ENCODE data around the gene MAS1. TPM values are rescaled to one million over a fixed set of nuclear protein-coding genes. Genes with fewer than 3 reads are reported as not detected.
A peak's percentile ranks its signal among the peaks of the same experiment; 100 is the strongest.

The MAS1 gene
- total and polyA plus RNA-seq, 4 experiments from 2014 or later: not detected

GRCh38 chr6:159904497-159904911 lies 13.7 kb downstream of the MAS1 start:
- H3K36me3 Mint-ChIP-seq: no peaks in the 10 kb centered on the region

GRCh38 chr6:159906400-159906799 lies 15.6 kb downstream of the MAS1 start:
- H3K4me1 ChIP-seq (ENCODE audit: insufficient read depth, low read length): no peaks in the 10 kb centered on the region
- no peaks in the 10 kb centered on the region for H3K36me3 Mint-ChIP-seq
- no peaks in the 10 kb centered on the region for H3K27me3 ChIP-seq (ENCODE audit: insufficient read depth, low read length)
- no peak overlapping the region for H3K27ac Mint-ChIP-seq
- H3K36me3 ChIP-seq (ENCODE audit: insufficient read depth, low read length): no peaks in the 10 kb centered on the region
- H3K9me3 Mint-ChIP-seq: peaks cover 0 to 1% (median 0%) of the 10 kb centered on the region in 8 donors
- peaks cover 9 to 11% of the 10 kb centered on the region in 2 donors for H3K27me3 Mint-ChIP-seq
- H3K9me3 ChIP-seq (ENCODE audit: control insufficient read depth in 1 of 2, low read length in 2 of 2): no peaks in the 10 kb centered on the region
- intact Hi-C loops (cut with micrococcal nuclease): no loop called here
- CTCF ChIA-PET (ENCODE audit: partially characterized antibody): no interaction called here
- no peak for DNase-seq
- no peak overlapping the region for H3K27ac ChIP-seq (ENCODE audit: low read depth, low read length)
- POLR2A ChIA-PET (ENCODE audit: partially characterized antibody): no interaction called here
- no peak overlapping the region for H3K4me3 ChIP-seq (ENCODE audit: low read length in 2 of 2)
- H3K4me3 Mint-ChIP-seq: no peak overlapping the region
- H3K4me1 Mint-ChIP-seq: no peaks in the 10 kb centered on the region

More at GRCh38 chr6:159904497-159904911, 13.7 kb downstream of the MAS1 start:
- Histone ChIP-seq H3K4me3 (ENCODE audit: low read length in 2 of 2) (no peak overlapping the region), H3K36me3 (ENCODE audit: insufficient read depth, low read length) (no peaks in the 10 kb centered on the region), H3K27ac (ENCODE audit: low read depth, low read length) (no peak overlapping the region), H3K9me3 (ENCODE audit: control insufficient read depth in 1 of 2, low read length in 2 of 2) (no peaks in the 10 kb centered on the region), H3K27me3 (ENCODE audit: insufficient read depth, low read length) (no peaks in the 10 kb centered on the region), H3K4me1 (ENCODE audit: insufficient read depth, low read length) (no peaks in the 10 kb centered on the region)
- intact Hi-C loops (cut with micrococcal nuclease): no loop called here
- ChIA-PET POLR2A (ENCODE audit: partially characterized antibody) (no interaction called here), CTCF (ENCODE audit: partially characterized antibody) (no interaction called here)
- no peak for DNase-seq
- peaks cover 0 to 2% of the 10 kb centered on the region in 2 donors for H3K27me3 Mint-ChIP-seq
- H3K4me3 Mint-ChIP-seq: no peak overlapping the region
- no peaks in the 10 kb centered on the region for H3K4me1 Mint-ChIP-seq
- H3K27ac Mint-ChIP-seq: no peak overlapping the region
- H3K9me3 Mint-ChIP-seq: peaks cover 0 to under 1% (median 0%) of the 10 kb centered on the region in 8 donors

- no peaks in the 10 kb centered on the region for H3K9me3 ChIP-seq (ENCODE audit: control insufficient read depth in 1 of 2, low read length in 2 of 2)
- intact Hi-C loops (cut with micrococcal nuclease): no loop called here
- ChIA-PET CTCF (ENCODE audit: partially characterized antibody) (no interaction called here), POLR2A (ENCODE audit: partially characterized antibody) (no interaction called here)
- H3K36me3 Mint-ChIP-seq: no peaks in the 10 kb centered on the region
- no peaks in the 10 kb centered on the region for H3K4me1 Mint-ChIP-seq
- no peak overlapping the region for H3K27ac ChIP-seq (ENCODE audit: low read depth, low read length)
- no peaks in the 10 kb centered on the region for H3K4me1 ChIP-seq (ENCODE audit: insufficient read depth, low read length)
- no peak overlapping the region for H3K27ac Mint-ChIP-seq
- no peak for DNase-seq
- H3K4me3 ChIP-seq (ENCODE audit: low read length in 2 of 2): no peak overlapping the region
- no peaks in the 10 kb centered on the region for H3K36me3 ChIP-seq (ENCODE audit: insufficient read depth, low read length)
- peaks cover 0 to 1% (median 0%) of the 10 kb centered on the region in 8 donors for H3K9me3 Mint-ChIP-seq
- H3K27me3 Mint-ChIP-seq: peaks cover 10 to 15% of the 10 kb centered on the region in 2 donors
- no peaks in the 10 kb centered on the region for H3K27me3 ChIP-seq (ENCODE audit: insufficient read depth, low read length)
- no peak overlapping the region for H3K4me3 Mint-ChIP-seq
Observed at GRCh38 chr6:159908535-159908934, 17.7 kb downstream of the MAS1 start.

- peak overlapping the region in 1 of 7 donors; percentile 23 for H3K27ac Mint-ChIP-seq
- POLR2A ChIA-PET (ENCODE audit: partially characterized antibody): no interaction called here
- Histone ChIP-seq H3K9me3 (ENCODE audit: control insufficient read depth in 1 of 2, low read length in 2 of 2) (no peaks in the 10 kb centered on the region), H3K27me3 (ENCODE audit: insufficient read depth, low read length) (no peaks in the 10 kb centered on the region), H3K4me3 (ENCODE audit: low read length in 2 of 2) (no peak overlapping the region), H3K27ac (ENCODE audit: low read depth, low read length) (no peak overlapping the region), H3K4me1 (ENCODE audit: insufficient read depth, low read length) (no peaks in the 10 kb centered on the region), H3K36me3 (ENCODE audit: insufficient read depth, low read length) (no peaks in the 10 kb centered on the region)
- H3K36me3 Mint-ChIP-seq: no peaks in the 10 kb centered on the region
- CTCF ChIA-PET (ENCODE audit: partially characterized antibody): no interaction called here
- H3K27me3 Mint-ChIP-seq: peaks cover 10 to 15% of the 10 kb centered on the region in 2 donors
- peaks cover 0 to 1% (median 0%) of the 10 kb centered on the region in 8 donors for H3K9me3 Mint-ChIP-seq
- intact Hi-C loops (cut with micrococcal nuclease): no loop called here
- peaks cover 0 to 1% (median under 1%) of the 10 kb centered on the region in 4 donors for H3K4me1 Mint-ChIP-seq
- H3K4me3 Mint-ChIP-seq: no peak overlapping the region
- DNase-seq: no peak
Observed at GRCh38 chr6:159908979-159909378, 18.2 kb downstream of the MAS1 start.

GRCh38 chr6:159910342-159910741 lies 19.6 kb downstream of the MAS1 start:
- no peaks in the 10 kb centered on the region for H3K36me3 Mint-ChIP-seq

GRCh38 chr6:159913375-159913774 lies 22.6 kb downstream of the MAS1 start:
- CTCF ChIA-PET (ENCODE audit: partially characterized antibody): no interaction called here
- Histone ChIP-seq H3K4me3 (ENCODE audit: low read length in 2 of 2) (no peak overlapping the region), H3K4me1 (ENCODE audit: insufficient read depth, low read length) (no peaks in the 10 kb centered on the region), H3K27me3 (ENCODE audit: insufficient read depth, low read length) (no peaks in the 10 kb centered on the region), H3K9me3 (ENCODE audit: control insufficient read depth in 1 of 2, low read length in 2 of 2) (no peaks in the 10 kb centered on the region), H3K27ac (ENCODE audit: low read depth, low read length) (no peak overlapping the region), H3K36me3 (ENCODE audit: insufficient read depth, low read length) (no peaks in the 10 kb centered on the region)
- H3K4me1 Mint-ChIP-seq: peaks cover 0 to 8% (median 2%) of the 10 kb centered on the region in 4 donors
- intact Hi-C loops (cut with micrococcal nuclease): no loop called here
- POLR2A ChIA-PET (ENCODE audit: partially characterized antibody): no interaction called here
- H3K27me3 Mint-ChIP-seq: peaks cover 11 to 20% of the 10 kb centered on the region in 2 donors
- H3K27ac Mint-ChIP-seq: peak overlapping the region in 1 of 7 donors; percentile 33
- no peak overlapping the region for H3K4me3 Mint-ChIP-seq
- H3K9me3 Mint-ChIP-seq: peaks cover 0 to 2% (median 0%) of the 10 kb centered on the region in 8 donors
- no peaks in the 10 kb centered on the region for H3K36me3 Mint-ChIP-seq
- DNase-seq: no peak

More at GRCh38 chr6:159910342-159910741, 19.6 kb downstream of the MAS1 start:
- H3K36me3 ChIP-seq (ENCODE audit: insufficient read depth, low read length): no peaks in the 10 kb centered on the region
- DNase-seq: no peak
- ChIA-PET CTCF (ENCODE audit: partially characterized antibody) (no interaction called here), POLR2A (ENCODE audit: partially characterized antibody) (no interaction called here)
- intact Hi-C loops (cut with micrococcal nuclease): no loop called here
- peaks cover 0 to 8% (median 2%) of the 10 kb centered on the region in 4 donors for H3K4me1 Mint-ChIP-seq
- no peak overlapping the region for H3K4me3 Mint-ChIP-seq
- peaks cover 0 to 2% (median 0%) of the 10 kb centered on the region in 8 donors for H3K9me3 Mint-ChIP-seq
- H3K27ac Mint-ChIP-seq: no peak overlapping the region
- no peaks in the 10 kb centered on the region for H3K4me1 ChIP-seq (ENCODE audit: insufficient read depth, low read length)
- peaks cover 10 to 15% of the 10 kb centered on the region in 2 donors for H3K27me3 Mint-ChIP-seq
- no peaks in the 10 kb centered on the region for H3K27me3 ChIP-seq (ENCODE audit: insufficient read depth, low read length)
- no peak overlapping the region for H3K27ac ChIP-seq (ENCODE audit: low read depth, low read length)
- H3K4me3 ChIP-seq (ENCODE audit: low read length in 2 of 2): no peak overlapping the region
- no peaks in the 10 kb centered on the region for H3K9me3 ChIP-seq (ENCODE audit: control insufficient read depth in 1 of 2, low read length in 2 of 2)

- peaks cover 0 to 2% (median 0%) of the 10 kb centered on the region in 8 donors for H3K9me3 Mint-ChIP-seq
- Histone ChIP-seq H3K4me1 (ENCODE audit: insufficient read depth, low read length) (no peaks in the 10 kb centered on the region), H3K9me3 (ENCODE audit: control insufficient read depth in 1 of 2, low read length in 2 of 2) (no peaks in the 10 kb centered on the region), H3K27me3 (ENCODE audit: insufficient read depth, low read length) (no peaks in the 10 kb centered on the region), H3K4me3 (ENCODE audit: low read length in 2 of 2) (no peak overlapping the region), H3K36me3 (ENCODE audit: insufficient read depth, low read length) (no peaks in the 10 kb centered on the region), H3K27ac (ENCODE audit: low read depth, low read length) (no peak overlapping the region)
- ChIA-PET POLR2A (ENCODE audit: partially characterized antibody) (no interaction called here), CTCF (ENCODE audit: partially characterized antibody) (interaction anchor here (1.0 kb wide), 1 partner anchor 28 kb away, joined by 3 read pairs; no protein-coding TSS in a partner anchor)
- no peak for DNase-seq
- peaks cover 0 to 8% (median 2%) of the 10 kb centered on the region in 4 donors for H3K4me1 Mint-ChIP-seq
- peak overlapping the region in 1 of 8 donors; percentile 7 for H3K4me3 Mint-ChIP-seq
- H3K36me3 Mint-ChIP-seq: no peaks in the 10 kb centered on the region
- H3K27ac Mint-ChIP-seq: no peak overlapping the region
- peaks cover 11 to 20% of the 10 kb centered on the region in 2 donors for H3K27me3 Mint-ChIP-seq
- intact Hi-C loops (cut with micrococcal nuclease): no loop called here
Observed at GRCh38 chr6:159913862-159914564, 23.2 kb downstream of the MAS1 start.
